Measurements from ENCODE around the gene TRAPPC3. TPM values are rescaled to one million over a fixed set of nuclear protein-coding genes. Genes with fewer than 3 reads are reported as not detected.

The TRAPPC3 gene
- total RNA-seq, 1 donor from 2014 or later, result 63.1 TPM

DNA sequence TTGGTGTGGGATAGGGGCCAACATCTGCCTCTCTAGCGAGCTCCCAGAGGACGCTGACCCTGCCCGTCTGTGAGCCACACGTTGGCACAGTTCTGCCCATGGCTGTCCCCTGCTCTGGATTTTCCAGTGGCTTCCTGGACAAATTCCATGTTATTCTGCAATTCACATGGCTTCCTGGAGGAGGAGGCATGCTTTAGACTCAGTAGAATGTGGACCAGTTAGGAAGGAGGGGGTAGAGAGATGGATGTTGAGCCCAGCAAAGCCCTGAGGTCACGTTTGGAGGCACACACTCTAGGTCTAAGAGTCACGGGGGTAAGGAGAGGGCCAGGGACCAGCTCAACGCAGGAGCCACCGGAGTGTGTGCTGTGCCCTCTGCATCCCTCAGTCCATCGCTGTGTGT lies 36.5 kb downstream of the TRAPPC3 start:
- intact Hi-C loops (cut with DNase I), result no loop called here
- no peak overlapping the region for H3K27ac ChIP-seq
- H3K36me3 ChIP-seq, result no peaks in the 10 kb centered on the region
- H3K9me3 ChIP-seq, result no peaks in the 10 kb centered on the region
- H3K4me3 ChIP-seq, result no peak overlapping the region
- DNase-seq (no peak), ATAC-seq (no peak)
- TF ChIP-seq, protein P1, sequence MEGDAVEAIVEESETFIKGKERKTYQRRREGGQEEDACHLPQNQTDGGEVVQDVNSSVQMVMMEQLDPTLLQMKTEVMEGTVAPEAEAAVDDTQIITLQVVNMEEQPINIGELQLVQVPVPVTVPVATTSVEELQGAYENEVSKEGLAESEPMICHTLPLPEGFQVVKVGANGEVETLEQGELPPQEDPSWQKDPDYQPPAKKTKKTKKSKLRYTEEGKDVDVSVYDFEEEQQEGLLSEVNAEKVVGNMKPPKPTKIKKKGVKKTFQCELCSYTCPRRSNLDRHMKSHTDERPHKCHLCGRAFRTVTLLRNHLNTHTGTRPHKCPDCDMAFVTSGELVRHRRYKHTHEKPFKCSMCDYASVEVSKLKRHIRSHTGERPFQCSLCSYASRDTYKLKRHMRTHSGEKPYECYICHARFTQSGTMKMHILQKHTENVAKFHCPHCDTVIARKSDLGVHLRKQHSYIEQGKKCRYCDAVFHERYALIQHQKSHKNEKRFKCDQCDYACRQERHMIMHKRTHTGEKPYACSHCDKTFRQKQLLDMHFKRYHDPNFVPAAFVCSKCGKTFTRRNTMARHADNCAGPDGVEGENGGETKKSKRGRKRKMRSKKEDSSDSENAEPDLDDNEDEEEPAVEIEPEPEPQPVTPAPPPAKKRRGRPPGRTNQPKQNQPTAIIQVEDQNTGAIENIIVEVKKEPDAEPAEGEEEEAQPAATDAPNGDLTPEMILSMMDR (IDR thresholded peaks at IDR 0.05), result no peak
- no peaks in the 10 kb centered on the region for H3K27me3 ChIP-seq
- H3K4me1 ChIP-seq, result peaks cover 5% of the 10 kb centered on the region

DNA sequence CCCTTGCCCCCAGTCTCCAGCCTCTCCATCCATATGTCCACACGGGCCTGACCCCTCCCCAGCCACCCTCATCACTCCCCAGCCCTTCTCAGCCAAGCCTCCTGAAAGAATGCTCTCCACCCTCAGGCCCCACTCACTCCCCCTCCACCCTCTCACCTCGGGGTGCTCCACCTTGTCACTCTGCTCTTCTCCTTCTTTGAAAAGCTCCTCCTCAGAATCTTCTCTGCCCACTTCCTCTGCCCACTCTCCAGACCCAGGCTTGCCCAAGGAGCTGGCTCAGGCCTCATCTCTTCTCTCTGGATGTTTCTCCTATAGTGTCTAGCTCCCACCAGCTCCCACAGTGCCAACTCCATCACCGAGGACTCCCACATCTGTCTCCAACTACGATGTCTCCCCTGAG lies 38.1 kb downstream of the TRAPPC3 start:
- Histone ChIP-seq H3K27me3 (no peaks in the 10 kb centered on the region), H3K27ac (no peak overlapping the region), H3K4me3 (no peak overlapping the region), H3K36me3 (no peaks in the 10 kb centered on the region), H3K4me1 (peaks cover 5% of the 10 kb centered on the region), H3K9me3 (no peaks in the 10 kb centered on the region)
- DNase-seq, result no peak
- intact Hi-C loops (cut with DNase I), result no loop called here
- TF ChIP-seq, protein P1 (IDR thresholded peaks at IDR 0.05), result no peak
- no peak for ATAC-seq

DNA sequence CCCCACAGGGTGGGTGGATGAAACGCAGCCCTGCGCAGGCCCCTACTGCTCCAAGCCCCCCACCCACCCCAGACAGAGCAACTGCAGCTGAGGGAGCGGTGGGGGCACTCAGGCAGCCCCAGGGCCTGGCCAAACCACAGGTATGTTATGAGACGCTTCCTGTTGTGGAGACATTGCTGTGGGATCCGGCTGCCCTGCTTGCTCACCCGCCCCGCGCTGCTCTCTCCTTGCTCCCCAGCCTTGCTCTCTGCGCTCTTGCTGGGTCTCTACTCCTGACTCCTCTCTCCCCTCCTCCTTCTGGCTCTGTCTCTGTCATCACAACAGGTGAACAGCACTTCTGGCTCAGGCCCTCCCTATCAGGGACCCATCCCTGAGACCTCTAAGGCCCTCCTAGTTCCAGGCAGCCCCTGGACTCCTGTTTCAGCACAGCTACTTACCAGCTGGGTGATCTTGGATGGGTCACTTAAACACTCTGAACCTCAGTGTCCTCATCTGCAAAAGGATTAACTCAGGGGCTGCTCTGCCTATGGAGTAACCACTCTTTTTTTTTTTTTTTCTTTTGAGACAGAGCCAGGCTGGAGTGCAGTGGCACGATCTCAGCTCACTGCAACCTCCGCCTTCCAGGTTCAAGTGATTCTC lies 40.1 kb downstream of the TRAPPC3 start:
- DNase-seq, result no peak
- peak; percentile 11 for ATAC-seq
- Histone ChIP-seq H3K9me3 (no peaks in the 10 kb centered on the region), H3K4me1 (no peaks in the 10 kb centered on the region), H3K4me3 (no peak overlapping the region), H3K27me3 (no peaks in the 10 kb centered on the region), H3K36me3 (no peaks in the 10 kb centered on the region), H3K27ac (no peak overlapping the region)
- intact Hi-C loops (cut with DNase I), result no loop called here
- TF ChIP-seq, protein P1 (IDR thresholded peaks at IDR 0.05), result no peak

DNA sequence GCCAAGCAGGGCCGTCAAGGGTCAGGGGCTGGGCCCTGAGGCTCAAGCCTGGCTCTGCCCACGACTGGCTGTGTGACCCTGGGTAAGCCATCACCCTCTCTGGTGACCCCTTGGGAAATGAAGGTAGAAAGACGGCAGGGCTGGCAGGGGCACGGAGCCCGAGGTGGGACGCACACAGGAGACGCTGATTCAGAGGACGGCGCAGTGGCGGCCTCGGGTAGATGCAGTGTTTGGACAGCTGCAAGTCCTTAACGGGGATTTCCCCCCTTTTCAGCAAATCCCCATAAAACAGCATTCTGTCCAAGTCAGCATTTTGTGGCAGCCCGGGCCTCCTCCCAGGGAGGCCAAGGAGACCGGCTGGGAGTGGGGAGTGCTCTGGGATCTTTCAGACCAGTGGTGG lies 41.0 kb downstream of the TRAPPC3 start:
- intact Hi-C loops (cut with DNase I), result no loop called here
- Histone ChIP-seq H3K9me3 (no peaks in the 10 kb centered on the region), H3K4me1 (no peaks in the 10 kb centered on the region), H3K36me3 (no peaks in the 10 kb centered on the region), H3K27ac (no peak overlapping the region), H3K4me3 (no peak overlapping the region), H3K27me3 (no peaks in the 10 kb centered on the region)
- TF ChIP-seq, protein P1 (IDR thresholded peaks at IDR 0.05), result no peak
- DNase-seq (no peak), ATAC-seq (no peak)

DNA sequence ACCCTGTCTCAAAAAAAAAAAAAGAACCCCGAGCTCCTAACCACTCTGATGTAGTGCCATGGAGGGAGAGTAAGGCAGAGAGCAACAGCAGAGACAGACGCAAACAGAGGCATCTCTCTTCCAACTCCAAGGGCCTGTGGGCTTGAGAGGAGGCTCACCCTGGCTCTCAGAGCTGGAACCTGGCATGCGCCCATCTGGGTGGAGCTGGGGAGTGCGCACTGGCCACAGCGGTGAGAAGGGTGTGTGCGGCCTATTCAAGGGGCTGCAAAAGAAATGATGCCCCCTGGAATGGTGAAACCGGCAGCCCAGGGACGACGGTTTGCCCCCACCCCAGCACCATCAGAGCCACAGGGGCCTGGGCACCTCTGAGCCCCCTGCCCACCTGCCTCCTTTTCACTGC lies 41.9 kb downstream of the TRAPPC3 start:
- Histone ChIP-seq H3K4me3 (no peak overlapping the region), H3K27ac (no peak overlapping the region), H3K4me1 (no peaks in the 10 kb centered on the region), H3K9me3 (no peaks in the 10 kb centered on the region), H3K36me3 (no peaks in the 10 kb centered on the region), H3K27me3 (no peaks in the 10 kb centered on the region)
- DNase-seq, result no peak
- ATAC-seq, result peak; percentile 52
- TF ChIP-seq, protein P1 (IDR thresholded peaks at IDR 0.05), result no peak
- intact Hi-C loops (cut with DNase I), result no loop called here

DNA sequence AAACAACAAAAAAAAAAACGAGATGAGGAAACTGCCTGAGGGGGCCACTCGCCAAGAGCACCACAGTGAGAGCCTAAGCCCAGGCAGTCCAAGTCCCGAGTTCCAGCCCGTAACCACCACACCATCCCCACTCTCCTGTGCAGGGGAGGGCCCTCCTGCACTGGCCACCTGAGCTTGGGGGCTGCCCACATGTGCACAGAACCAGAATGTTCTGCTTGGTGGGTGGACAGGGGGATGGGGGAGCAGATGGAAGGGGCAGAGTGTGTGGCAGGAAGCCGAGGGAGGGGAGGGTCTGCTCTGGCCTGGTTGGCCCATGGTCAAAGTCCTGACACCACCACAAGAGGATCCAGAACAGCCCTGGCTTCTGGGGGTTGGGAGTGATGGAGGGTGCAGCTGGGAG lies 43.0 kb downstream of the TRAPPC3 start:
- no peak overlapping the region for H3K27ac ChIP-seq
- H3K4me1 ChIP-seq, result no peaks in the 10 kb centered on the region
- no peaks in the 10 kb centered on the region for H3K36me3 ChIP-seq
- no peaks in the 10 kb centered on the region for H3K9me3 ChIP-seq
- no peak overlapping the region for H3K4me3 ChIP-seq
- intact Hi-C loops (cut with DNase I), result no loop called here
- DNase-seq (no peak), ATAC-seq (peak; percentile 6)
- TF ChIP-seq, protein P1 (IDR thresholded peaks at IDR 0.05), result no peak
- H3K27me3 ChIP-seq, result no peaks in the 10 kb centered on the region

Data from upper lobe of right lung (tissue), 1 donor.